Astrocyte of the spinal cord (primary cell): ENCODE measurements around the gene HOATZ.

Source experiments
- DNase-seq: peaks from one replicate; pipeline ENCODE4 v3.0.0; 2011; ENCODE audit warnings: low read depth, low spot score
- H3K4me3 ChIP-seq: 2 replicates; pipeline ENCODE4 v1.5.1; 2011; ENCODE audit warnings: low read depth, mild to moderate bottlenecking, low read length, moderate library complexity
- CTCF ChIP-seq: IDR thresholded peaks from 2 replicates; pipeline ENCODE4 v1.5.1; 2012; ENCODE audit warnings: low read depth, mild to moderate bottlenecking, low read length, inconsistent platforms
- in situ Hi-C: cut with HindIII; loops from 2 replicates; pipeline ENCODE4 v1.10.0; 2017; ENCODE audit warnings: low sequenced_read_pairs

Gene HOATZ

GRCh38 chr11:111499483-111499882 lies 15.1 kb upstream of the HOATZ start:
- DNase-seq: no peak
- no peak for TF ChIP-seq CTCF
- H3K4me3 ChIP-seq: no peak overlapping the region
- in situ Hi-C loops: no loop called here

GRCh38 chr11:111500481-111500880 lies 14.1 kb upstream of the HOATZ start:
- in situ Hi-C loops: no loop called here
- TF ChIP-seq CTCF: no peak
- H3K4me3 ChIP-seq: no peak overlapping the region
- DNase-seq: no peak

GRCh38 chr11:111502611-111503010 lies 12.0 kb upstream of the HOATZ start:
- no peak overlapping the region for H3K4me3 ChIP-seq
- DNase-seq: no peak
- in situ Hi-C loops: no loop called here
- TF ChIP-seq CTCF: no peak

- no peak for DNase-seq
- no peak overlapping the region for H3K4me3 ChIP-seq
- in situ Hi-C loops: no loop called here
- TF ChIP-seq CTCF: no peak
These were observed 4.3 kb upstream of the HOATZ start for GRCh38 chr11:111510311-111510710.

- TF ChIP-seq CTCF: no peak
- peak within 1 kb of the TSS; percentile 44 for H3K4me3 ChIP-seq
- no peak for DNase-seq
- in situ Hi-C loops: no loop called here
These were observed 2.0 kb upstream of the HOATZ start, which contains the start of gene BTG4 for GRCh38 chr11:111512296-111513239. TSS of gene BTG4 (minus strand) at chr11:111512386. CDS start at chr11:111498776, 13,610 bp downstream.

GRCh38 chr11:111513240-111513605 lies 1.4 kb upstream of the HOATZ start:
- in situ Hi-C loops: no loop called here
- no peak for TF ChIP-seq CTCF
- DNase-seq: no peak
- H3K4me3 ChIP-seq: no peak overlapping the region
